ENCODE results near the gene CACNG4. TPM values are rescaled to one million over a fixed set of nuclear protein-coding genes. Genes with fewer than 3 reads are reported as not detected.

The CACNG4 gene
- total RNA-seq, 1 donor from 2014 or later = 5.8 TPM

DNA sequence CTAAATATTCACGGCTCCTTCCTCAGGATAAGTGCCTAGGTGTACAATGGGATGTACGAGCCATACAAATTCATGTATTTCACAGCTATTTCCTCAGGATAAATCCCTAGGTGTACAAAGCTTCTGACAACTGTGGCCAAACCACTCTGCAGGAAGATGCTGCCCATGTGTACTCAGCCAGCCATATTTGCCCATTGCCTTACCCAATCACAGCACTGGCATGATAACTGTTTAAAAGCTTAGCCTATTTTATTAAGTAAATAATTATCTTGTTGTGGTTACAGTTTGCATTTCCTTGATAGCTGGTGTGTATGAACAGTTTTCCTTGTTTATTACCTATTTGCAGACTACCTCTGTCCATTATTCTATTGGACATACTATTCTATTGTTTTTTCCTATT, 115.0 kb downstream of the CACNG4 start:
- Histone ChIP-seq H3K4me3 (ENCODE audit: insufficient read depth, low read depth, low read length) (no peak overlapping the region), H3K9me3 (ENCODE audit: insufficient read depth, low read depth, low read length) (no peaks in the 10 kb centered on the region), H3K36me3 (ENCODE audit: insufficient read depth, low read length) (peaks cover 3% of the 10 kb centered on the region), H3K79me2 (ENCODE audit: insufficient read depth, low read length) (no peaks in the 10 kb centered on the region), H3K9ac (ENCODE audit: low read length) (no peak overlapping the region), H3K27me3 (ENCODE audit: insufficient read depth, low read length) (no peaks in the 10 kb centered on the region), H3K4me2 (ENCODE audit: low read length) (no peak overlapping the region), H4K20me1 (ENCODE audit: insufficient read depth, low read length) (peaks cover 17% of the 10 kb centered on the region), H3K4me1 (ENCODE audit: insufficient read depth, low read length) (no peaks in the 10 kb centered on the region), H3K27ac (ENCODE audit: low read depth, low read length) (no peak overlapping the region), H2AFZ (ENCODE audit: low read depth, low read length) (no peak overlapping the region)
- H3K27ac Mint-ChIP-seq (ENCODE audit: unreplicated experiment) = no peak overlapping the region
- peaks cover 5% of the 10 kb centered on the region for H3K36me3 Mint-ChIP-seq (ENCODE audit: low read depth, unreplicated experiment)
- no peak for TF ChIP-seq EZH2 (IDR thresholded peaks at IDR 0.05; ENCODE audit: insufficient read depth, low read length)
- TF ChIP-seq, protein P1, sequence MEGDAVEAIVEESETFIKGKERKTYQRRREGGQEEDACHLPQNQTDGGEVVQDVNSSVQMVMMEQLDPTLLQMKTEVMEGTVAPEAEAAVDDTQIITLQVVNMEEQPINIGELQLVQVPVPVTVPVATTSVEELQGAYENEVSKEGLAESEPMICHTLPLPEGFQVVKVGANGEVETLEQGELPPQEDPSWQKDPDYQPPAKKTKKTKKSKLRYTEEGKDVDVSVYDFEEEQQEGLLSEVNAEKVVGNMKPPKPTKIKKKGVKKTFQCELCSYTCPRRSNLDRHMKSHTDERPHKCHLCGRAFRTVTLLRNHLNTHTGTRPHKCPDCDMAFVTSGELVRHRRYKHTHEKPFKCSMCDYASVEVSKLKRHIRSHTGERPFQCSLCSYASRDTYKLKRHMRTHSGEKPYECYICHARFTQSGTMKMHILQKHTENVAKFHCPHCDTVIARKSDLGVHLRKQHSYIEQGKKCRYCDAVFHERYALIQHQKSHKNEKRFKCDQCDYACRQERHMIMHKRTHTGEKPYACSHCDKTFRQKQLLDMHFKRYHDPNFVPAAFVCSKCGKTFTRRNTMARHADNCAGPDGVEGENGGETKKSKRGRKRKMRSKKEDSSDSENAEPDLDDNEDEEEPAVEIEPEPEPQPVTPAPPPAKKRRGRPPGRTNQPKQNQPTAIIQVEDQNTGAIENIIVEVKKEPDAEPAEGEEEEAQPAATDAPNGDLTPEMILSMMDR (IDR thresholded peaks at IDR 0.05; ENCODE audit: insufficient read depth, low read depth, low read length) = no peak
- FAIRE-seq = no peak
- no peaks in the 10 kb centered on the region for H3K4me1 Mint-ChIP-seq (ENCODE audit: low read depth, unreplicated experiment)
- DNase-seq (ENCODE audit: low read depth) = no peak
- no peak overlapping the region for H3K4me3 Mint-ChIP-seq (ENCODE audit: unreplicated experiment)
- no peaks in the 10 kb centered on the region for H3K9me3 Mint-ChIP-seq (ENCODE audit: unreplicated experiment)
- no peaks in the 10 kb centered on the region for H3K27me3 Mint-ChIP-seq (ENCODE audit: low read depth, unreplicated experiment)

DNA sequence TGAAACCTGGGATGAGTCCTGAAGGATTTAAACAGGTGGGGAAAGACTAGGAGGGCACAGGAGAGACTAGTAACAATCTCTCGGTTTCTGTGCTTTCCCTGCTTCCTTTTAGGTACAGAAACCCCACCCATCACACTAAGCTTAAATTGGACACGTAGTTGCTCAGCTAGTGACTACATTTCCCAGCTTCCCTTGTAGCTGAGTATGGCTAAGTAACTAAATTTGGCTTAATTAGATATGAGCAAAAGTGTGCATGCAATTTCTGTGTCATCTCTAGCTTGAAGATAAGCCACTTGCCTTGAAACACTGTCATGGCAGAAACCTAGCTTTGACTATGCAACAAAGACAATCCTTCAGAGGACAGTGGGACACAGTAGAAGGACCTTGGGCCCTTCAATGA, 116.3 kb downstream of the CACNG4 start:
- Histone ChIP-seq H4K20me1 (ENCODE audit: insufficient read depth, low read length) (peaks cover 17% of the 10 kb centered on the region), H3K4me3 (ENCODE audit: insufficient read depth, low read depth, low read length) (no peak overlapping the region), H3K4me2 (ENCODE audit: low read length) (no peak overlapping the region), H3K4me1 (ENCODE audit: insufficient read depth, low read length) (no peaks in the 10 kb centered on the region), H3K36me3 (ENCODE audit: insufficient read depth, low read length) (peaks cover 3% of the 10 kb centered on the region), H2AFZ (ENCODE audit: low read depth, low read length) (no peak overlapping the region), H3K9ac (ENCODE audit: low read length) (no peak overlapping the region), H3K79me2 (ENCODE audit: insufficient read depth, low read length) (no peaks in the 10 kb centered on the region), H3K27me3 (ENCODE audit: insufficient read depth, low read length) (no peaks in the 10 kb centered on the region), H3K27ac (ENCODE audit: low read depth, low read length) (no peak overlapping the region), H3K9me3 (ENCODE audit: insufficient read depth, low read depth, low read length) (no peaks in the 10 kb centered on the region)
- Mint-ChIP-seq H3K4me3 (ENCODE audit: unreplicated experiment) (no peak overlapping the region), H3K4me1 (ENCODE audit: low read depth, unreplicated experiment) (no peaks in the 10 kb centered on the region), H3K27ac (ENCODE audit: unreplicated experiment) (no peak overlapping the region), H3K36me3 (ENCODE audit: low read depth, unreplicated experiment) (peaks cover 5% of the 10 kb centered on the region), H3K27me3 (ENCODE audit: low read depth, unreplicated experiment) (no peaks in the 10 kb centered on the region), H3K9me3 (ENCODE audit: unreplicated experiment) (no peaks in the 10 kb centered on the region)
- FAIRE-seq (no peak), DNase-seq (ENCODE audit: low read depth) (no peak)
- no peak for TF ChIP-seq EZH2 (IDR thresholded peaks at IDR 0.05; ENCODE audit: insufficient read depth, low read length)
- TF ChIP-seq, protein P1 (IDR thresholded peaks at IDR 0.05; ENCODE audit: insufficient read depth, low read depth, low read length) = no peak

DNA sequence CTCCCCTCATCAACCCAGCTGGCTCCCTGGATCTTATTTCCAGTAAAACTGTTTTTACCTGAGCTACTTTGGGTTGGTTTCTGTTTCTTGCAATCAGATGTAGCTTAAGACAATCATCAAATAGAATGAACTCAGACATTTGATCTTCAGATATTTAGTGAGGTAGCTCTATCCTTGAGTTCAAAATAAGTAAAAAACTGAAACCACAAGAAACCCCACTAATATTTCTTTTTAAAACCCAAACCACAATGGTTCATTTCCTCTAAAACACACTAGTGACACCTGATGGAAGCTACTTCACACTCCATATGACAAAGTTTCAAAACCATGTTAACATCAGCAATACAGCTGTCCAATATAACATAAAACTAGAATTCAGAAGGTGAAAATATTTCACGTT, 117.6 kb downstream of the CACNG4 start:
- H3K4me3 ChIP-seq (ENCODE audit: insufficient read depth, low read depth, low read length) = no peak overlapping the region
- Mint-ChIP-seq H3K27ac (ENCODE audit: unreplicated experiment) (no peak overlapping the region), H3K4me3 (ENCODE audit: unreplicated experiment) (no peak overlapping the region), H3K4me1 (ENCODE audit: low read depth, unreplicated experiment) (no peaks in the 10 kb centered on the region), H3K9me3 (ENCODE audit: unreplicated experiment) (no peaks in the 10 kb centered on the region), H3K36me3 (ENCODE audit: low read depth, unreplicated experiment) (peaks cover 5% of the 10 kb centered on the region), H3K27me3 (ENCODE audit: low read depth, unreplicated experiment) (no peaks in the 10 kb centered on the region)
- no peak overlapping the region for H2AFZ ChIP-seq (ENCODE audit: low read depth, low read length)
- H3K4me1 ChIP-seq (ENCODE audit: insufficient read depth, low read length) = no peaks in the 10 kb centered on the region
- H3K27me3 ChIP-seq (ENCODE audit: insufficient read depth, low read length) = no peaks in the 10 kb centered on the region
- peaks cover 4% of the 10 kb centered on the region for H3K36me3 ChIP-seq (ENCODE audit: insufficient read depth, low read length)
- no peak overlapping the region for H3K4me2 ChIP-seq (ENCODE audit: low read length)
- no peak overlapping the region for H3K27ac ChIP-seq (ENCODE audit: low read depth, low read length)
- H3K9ac ChIP-seq (ENCODE audit: low read length) = no peak overlapping the region
- no peaks in the 10 kb centered on the region for H3K9me3 ChIP-seq (ENCODE audit: insufficient read depth, low read depth, low read length)
- H3K79me2 ChIP-seq (ENCODE audit: insufficient read depth, low read length) = no peaks in the 10 kb centered on the region
- DNase-seq (ENCODE audit: low read depth) (no peak), FAIRE-seq (no peak)
- H4K20me1 ChIP-seq (ENCODE audit: insufficient read depth, low read length) = peaks cover 20% of the 10 kb centered on the region
- no peak for TF ChIP-seq EZH2 (IDR thresholded peaks at IDR 0.05; ENCODE audit: insufficient read depth, low read length)
- TF ChIP-seq, protein P1 (IDR thresholded peaks at IDR 0.05; ENCODE audit: insufficient read depth, low read depth, low read length) = no peak

Other genes starting within 250 kb of the CACNG4 start
- gene CACNG5, start 129.6 kb upstream of the CACNG4 start, total RNA-seq = not detected in 2 replicates
- gene CACNG1, start 79.8 kb downstream of the CACNG4 start, total RNA-seq = not detected in 2 replicates